ENCODE results near the gene CXCL8.
"Not testable (repeated sequence)": the region's sequence is repeated elsewhere in the genome, so short reads cannot be mapped to it uniquely, and the experiment has no call there.

GRCh38 chr4:73691201-73691600 lies 49.2 kb upstream of the CXCL8 start:
- TF ChIP-seq, protein P1, sequence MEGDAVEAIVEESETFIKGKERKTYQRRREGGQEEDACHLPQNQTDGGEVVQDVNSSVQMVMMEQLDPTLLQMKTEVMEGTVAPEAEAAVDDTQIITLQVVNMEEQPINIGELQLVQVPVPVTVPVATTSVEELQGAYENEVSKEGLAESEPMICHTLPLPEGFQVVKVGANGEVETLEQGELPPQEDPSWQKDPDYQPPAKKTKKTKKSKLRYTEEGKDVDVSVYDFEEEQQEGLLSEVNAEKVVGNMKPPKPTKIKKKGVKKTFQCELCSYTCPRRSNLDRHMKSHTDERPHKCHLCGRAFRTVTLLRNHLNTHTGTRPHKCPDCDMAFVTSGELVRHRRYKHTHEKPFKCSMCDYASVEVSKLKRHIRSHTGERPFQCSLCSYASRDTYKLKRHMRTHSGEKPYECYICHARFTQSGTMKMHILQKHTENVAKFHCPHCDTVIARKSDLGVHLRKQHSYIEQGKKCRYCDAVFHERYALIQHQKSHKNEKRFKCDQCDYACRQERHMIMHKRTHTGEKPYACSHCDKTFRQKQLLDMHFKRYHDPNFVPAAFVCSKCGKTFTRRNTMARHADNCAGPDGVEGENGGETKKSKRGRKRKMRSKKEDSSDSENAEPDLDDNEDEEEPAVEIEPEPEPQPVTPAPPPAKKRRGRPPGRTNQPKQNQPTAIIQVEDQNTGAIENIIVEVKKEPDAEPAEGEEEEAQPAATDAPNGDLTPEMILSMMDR (IDR thresholded peaks at IDR 0.05; ENCODE audit: extremely low read depth in 1 of 2, insufficient read depth in 1 of 2, low read depth in 1 of 2, low read length in 2 of 2): not testable (repeated sequence)
- not testable (repeated sequence) for TF ChIP-seq MAX (IDR thresholded peaks at IDR 0.05; ENCODE audit: insufficient read depth, insufficient read length); POLR2AphosphoS5 (IDR thresholded peaks at IDR 0.05; ENCODE audit: insufficient read depth, low read depth, low read length)
